ENCODE measurements around the gene RHEB. TPM values are rescaled to one million over a fixed set of nuclear protein-coding genes. Genes with fewer than 3 reads are reported as not detected.

The RHEB gene
- total and polyA plus RNA-seq, 2 donors (not counting 1 experiment from before 2014, with no cell fraction given): 9.3 to 40.3 TPM

DNA sequence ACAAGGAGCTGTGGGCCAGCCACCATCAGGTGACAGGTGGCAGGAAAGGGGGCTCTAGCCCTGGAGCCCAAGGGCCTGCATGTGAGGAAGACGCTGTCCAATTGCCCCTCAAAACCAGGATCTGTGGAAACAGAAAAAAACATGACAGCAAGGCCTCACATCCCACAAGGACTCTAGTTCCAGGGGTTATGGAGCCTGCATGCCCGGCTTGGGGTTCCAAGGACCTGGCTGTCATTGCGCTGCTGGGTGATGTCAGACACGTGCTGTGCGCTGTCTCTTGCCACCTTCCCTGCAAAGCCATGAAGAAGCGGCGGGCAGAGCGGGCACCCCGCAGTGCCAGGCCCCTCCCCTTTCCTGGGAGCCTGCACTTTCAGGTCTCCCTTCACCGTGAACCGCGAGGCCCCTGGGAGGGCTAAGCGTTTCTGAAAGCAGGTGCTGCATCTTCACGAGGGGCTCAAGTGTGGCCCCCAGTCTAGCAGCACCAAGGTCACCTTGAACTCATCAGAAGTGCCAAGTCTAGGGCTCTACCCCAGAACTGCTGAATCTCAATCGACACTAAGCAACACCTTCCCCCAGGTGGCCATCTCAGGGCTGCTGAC is 64.7 kb downstream of the RHEB start:
- H3K27ac ChIP-seq (ENCODE audit: low read length in 2 of 2): no peak overlapping the region
- CTCF ChIA-PET: no interaction called here
- peaks cover 0 to 5% (median 0%) of the 10 kb centered on the region in 3 donors for H3K9me3 ChIP-seq (ENCODE audit: control extremely low read depth in 1 of 3, control insufficient read depth in 2 of 3, insufficient read depth in 1 of 3, low read length in 2 of 3)
- H3K4me3 Mint-ChIP-seq: no peak overlapping the region
- no peak overlapping the region for H3K4me3 ChIP-seq (ENCODE audit: control extremely low read depth in 1 of 5, extremely low read depth in 1 of 5, insufficient read depth in 1 of 5, low read depth in 2 of 5, low read length in 4 of 5)
- intact Hi-C loops (cut with micrococcal nuclease): no loop called here
- peaks cover 0 to 3% (median 0%) of the 10 kb centered on the region in 4 experiments for H3K27me3 ChIP-seq (replicated peaks in 1 of 4; ENCODE audit: control extremely low read depth in 1 of 4, control insufficient read depth in 3 of 4, insufficient read depth in 4 of 4, low read length in 3 of 4)
- H3K9me3 Mint-ChIP-seq (ENCODE audit: insufficient read depth): no peaks in the 10 kb centered on the region
- ATAC-seq (ENCODE audit: low read depth): no peak
- H2AFZ ChIP-seq (ENCODE audit: insufficient read depth, low read depth, low read length, poor library complexity, severe bottlenecking): no peak overlapping the region
- no peak overlapping the region for H3K9ac ChIP-seq (ENCODE audit: low read length)
- H3K4me1 Mint-ChIP-seq: no peaks in the 10 kb centered on the region
- 95% methylated on average over 14 of the region's 15 CpGs for WGBS (ENCODE audit: insufficient coverage)
- H3K27me3 Mint-ChIP-seq: peaks cover 14% of the 10 kb centered on the region
- no peak overlapping the region for H3K27ac Mint-ChIP-seq
- TF ChIP-seq, protein P1, sequence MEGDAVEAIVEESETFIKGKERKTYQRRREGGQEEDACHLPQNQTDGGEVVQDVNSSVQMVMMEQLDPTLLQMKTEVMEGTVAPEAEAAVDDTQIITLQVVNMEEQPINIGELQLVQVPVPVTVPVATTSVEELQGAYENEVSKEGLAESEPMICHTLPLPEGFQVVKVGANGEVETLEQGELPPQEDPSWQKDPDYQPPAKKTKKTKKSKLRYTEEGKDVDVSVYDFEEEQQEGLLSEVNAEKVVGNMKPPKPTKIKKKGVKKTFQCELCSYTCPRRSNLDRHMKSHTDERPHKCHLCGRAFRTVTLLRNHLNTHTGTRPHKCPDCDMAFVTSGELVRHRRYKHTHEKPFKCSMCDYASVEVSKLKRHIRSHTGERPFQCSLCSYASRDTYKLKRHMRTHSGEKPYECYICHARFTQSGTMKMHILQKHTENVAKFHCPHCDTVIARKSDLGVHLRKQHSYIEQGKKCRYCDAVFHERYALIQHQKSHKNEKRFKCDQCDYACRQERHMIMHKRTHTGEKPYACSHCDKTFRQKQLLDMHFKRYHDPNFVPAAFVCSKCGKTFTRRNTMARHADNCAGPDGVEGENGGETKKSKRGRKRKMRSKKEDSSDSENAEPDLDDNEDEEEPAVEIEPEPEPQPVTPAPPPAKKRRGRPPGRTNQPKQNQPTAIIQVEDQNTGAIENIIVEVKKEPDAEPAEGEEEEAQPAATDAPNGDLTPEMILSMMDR (IDR thresholded peaks at IDR 0.05): no peak
- TF ChIP-seq EZH2 (IDR thresholded peaks at IDR 0.05; ENCODE audit: borderline replicate concordance, insufficient read depth, low read depth, low read length, poor library complexity, severe bottlenecking): no peak
- POLR2A ChIA-PET: no interaction called here
- DNase-seq: no peak
- H3K4me1 ChIP-seq (ENCODE audit: control insufficient read depth in 2 of 2, insufficient read depth in 2 of 2, low read length in 2 of 2): no peaks in the 10 kb centered on the region
- H3K36me3 ChIP-seq (replicated peaks in 1 of 2; ENCODE audit: control extremely low read depth in 1 of 2, control insufficient read depth in 1 of 2, extremely low read depth in 1 of 2, insufficient read depth in 2 of 2, low read length in 1 of 2): no peaks in the 10 kb centered on the region
- no peaks in the 10 kb centered on the region for H3K79me2 ChIP-seq (ENCODE audit: control insufficient read depth, insufficient read depth, low read length)
- no peak overlapping the region for H3K4me2 ChIP-seq (replicated peaks; ENCODE audit: low read depth, low read length, poor library complexity, severe bottlenecking)
- no peaks in the 10 kb centered on the region for H4K20me1 ChIP-seq (ENCODE audit: control insufficient read depth, insufficient read depth, low read length, poor library complexity, severe bottlenecking)

DNA sequence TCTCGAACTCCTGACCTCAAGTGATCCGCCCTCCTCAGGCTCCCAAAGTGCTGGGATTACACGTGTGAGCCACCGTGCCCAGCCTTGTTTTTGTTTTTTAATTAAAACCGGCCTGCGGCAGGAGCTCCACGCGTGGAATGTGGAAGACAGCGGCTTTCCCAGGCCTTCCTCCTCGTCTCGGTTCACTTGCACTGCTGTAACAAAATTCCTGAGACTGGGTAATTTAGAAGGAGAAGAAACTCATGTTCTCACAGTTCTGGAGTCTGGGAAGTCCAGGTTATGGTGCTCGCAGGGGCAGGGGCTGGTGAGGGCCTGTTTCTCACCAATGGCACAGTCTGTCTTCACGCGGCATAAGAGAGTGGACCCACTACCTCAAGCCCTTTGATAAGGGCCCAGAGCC is 65.4 kb downstream of the RHEB start:
- POLR2A ChIA-PET: no interaction called here
- Mint-ChIP-seq H3K4me3 (no peak overlapping the region), H3K9me3 (ENCODE audit: insufficient read depth) (no peaks in the 10 kb centered on the region), H3K4me1 (no peaks in the 10 kb centered on the region), H3K27ac (no peak overlapping the region), H3K27me3 (peaks cover 21% of the 10 kb centered on the region)
- H3K9ac ChIP-seq (ENCODE audit: low read length): no peak overlapping the region
- H3K4me3 ChIP-seq (ENCODE audit: control extremely low read depth in 1 of 5, extremely low read depth in 1 of 5, insufficient read depth in 1 of 5, low read depth in 2 of 5, low read length in 4 of 5): no peak overlapping the region
- 95% methylated on average over 10 of the region's 14 CpGs for WGBS (ENCODE audit: insufficient coverage)
- no peaks in the 10 kb centered on the region for H3K9me3 ChIP-seq (ENCODE audit: control extremely low read depth in 1 of 3, control insufficient read depth in 2 of 3, insufficient read depth in 1 of 3, low read length in 2 of 3)
- no peak overlapping the region for H3K4me2 ChIP-seq (replicated peaks; ENCODE audit: low read depth, low read length, poor library complexity, severe bottlenecking)
- CTCF ChIA-PET: interaction anchor here (12.6 kb wide), 1 partner anchor 86 kb away, joined by 230 read pairs; no protein-coding TSS in a partner anchor
- H3K79me2 ChIP-seq (ENCODE audit: control insufficient read depth, insufficient read depth, low read length): no peaks in the 10 kb centered on the region
- intact Hi-C loops (cut with micrococcal nuclease): no loop called here
- no peak overlapping the region for H2AFZ ChIP-seq (ENCODE audit: insufficient read depth, low read depth, low read length, poor library complexity, severe bottlenecking)
- TF ChIP-seq, protein P1 (IDR thresholded peaks at IDR 0.05): no peak
- no peak for DNase-seq
- H3K27ac ChIP-seq (ENCODE audit: low read length in 2 of 2): no peak overlapping the region
- H3K27me3 ChIP-seq (replicated peaks in 1 of 4; ENCODE audit: control extremely low read depth in 1 of 4, control insufficient read depth in 3 of 4, insufficient read depth in 4 of 4, low read length in 3 of 4): no peaks in the 10 kb centered on the region
- no peaks in the 10 kb centered on the region for H4K20me1 ChIP-seq (ENCODE audit: control insufficient read depth, insufficient read depth, low read length, poor library complexity, severe bottlenecking)
- H3K4me1 ChIP-seq (ENCODE audit: control insufficient read depth in 2 of 2, insufficient read depth in 2 of 2, low read length in 2 of 2): no peaks in the 10 kb centered on the region
- no peaks in the 10 kb centered on the region for H3K36me3 ChIP-seq (replicated peaks in 1 of 2; ENCODE audit: control extremely low read depth in 1 of 2, control insufficient read depth in 1 of 2, extremely low read depth in 1 of 2, insufficient read depth in 2 of 2, low read length in 1 of 2)
- ATAC-seq (ENCODE audit: low read depth): no peak
